GM10266 (cell line): ENCODE measurements around the gene DOCK8.

Source experiments
- DNase-seq: peaks from one replicate; pipeline ENCODE4 v3.0.0; 2012; ENCODE audit errors: extremely low spot score
- TF ChIP-seq, protein P1 (sequence below): IDR thresholded peaks from 2 replicates; pipeline ENCODE4 v1.5.1; 2012; ENCODE audit warnings: mild to moderate bottlenecking, low read depth; ENCODE audit not compliant: control insufficient read depth, insufficient read depth; ENCODE audit errors: missing control alignments

Gene DOCK8

DNA sequence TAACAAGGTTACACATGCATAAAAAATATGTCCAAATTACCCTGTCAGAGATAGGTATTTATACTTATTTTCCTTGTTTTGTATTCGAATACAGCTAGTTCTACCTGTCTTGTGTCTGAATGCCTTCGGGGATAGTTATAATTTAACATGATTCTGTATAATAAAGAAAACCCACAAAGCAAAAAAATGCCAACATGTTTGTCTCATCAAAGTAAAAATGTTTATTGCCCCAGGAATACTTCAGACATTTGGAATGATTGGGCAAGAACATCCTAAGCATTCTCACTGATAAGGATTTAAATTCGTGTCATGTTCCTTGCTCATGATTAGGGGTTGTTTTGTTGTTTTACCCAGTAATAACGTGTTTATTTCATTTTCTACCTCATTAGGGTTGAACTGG lies 74.5 kb downstream of the DOCK8 start:
- TF ChIP-seq, protein P1, sequence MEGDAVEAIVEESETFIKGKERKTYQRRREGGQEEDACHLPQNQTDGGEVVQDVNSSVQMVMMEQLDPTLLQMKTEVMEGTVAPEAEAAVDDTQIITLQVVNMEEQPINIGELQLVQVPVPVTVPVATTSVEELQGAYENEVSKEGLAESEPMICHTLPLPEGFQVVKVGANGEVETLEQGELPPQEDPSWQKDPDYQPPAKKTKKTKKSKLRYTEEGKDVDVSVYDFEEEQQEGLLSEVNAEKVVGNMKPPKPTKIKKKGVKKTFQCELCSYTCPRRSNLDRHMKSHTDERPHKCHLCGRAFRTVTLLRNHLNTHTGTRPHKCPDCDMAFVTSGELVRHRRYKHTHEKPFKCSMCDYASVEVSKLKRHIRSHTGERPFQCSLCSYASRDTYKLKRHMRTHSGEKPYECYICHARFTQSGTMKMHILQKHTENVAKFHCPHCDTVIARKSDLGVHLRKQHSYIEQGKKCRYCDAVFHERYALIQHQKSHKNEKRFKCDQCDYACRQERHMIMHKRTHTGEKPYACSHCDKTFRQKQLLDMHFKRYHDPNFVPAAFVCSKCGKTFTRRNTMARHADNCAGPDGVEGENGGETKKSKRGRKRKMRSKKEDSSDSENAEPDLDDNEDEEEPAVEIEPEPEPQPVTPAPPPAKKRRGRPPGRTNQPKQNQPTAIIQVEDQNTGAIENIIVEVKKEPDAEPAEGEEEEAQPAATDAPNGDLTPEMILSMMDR: no peak
- no peak for DNase-seq

- TF ChIP-seq, protein P1: no peak
- DNase-seq: no peak
Observed at GRCh38 chr9:292915-293314, 78.2 kb downstream of the DOCK8 start.

DNA sequence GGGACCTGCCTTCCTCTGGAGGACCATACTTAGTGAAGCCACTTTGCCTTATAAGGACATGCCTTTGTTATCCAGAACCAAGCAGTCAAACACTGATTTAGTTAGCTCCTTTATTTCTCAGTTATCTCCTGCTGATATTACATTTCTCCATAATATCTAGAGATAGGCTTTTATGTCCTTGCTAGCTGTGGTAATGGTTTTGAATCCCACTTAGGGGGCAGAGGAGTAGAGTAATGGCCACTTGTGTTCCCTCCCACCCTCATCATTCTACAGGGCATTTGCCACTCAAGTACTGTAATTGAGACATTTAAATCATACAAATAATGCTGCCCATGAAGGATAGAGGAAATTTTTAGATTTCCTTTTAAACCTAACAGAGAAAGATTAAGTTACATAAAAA lies 80.9 kb downstream of the DOCK8 start:
- no peak for DNase-seq
- TF ChIP-seq, protein P1: no peak

GRCh38 chr9:296411-296810 lies 81.7 kb downstream of the DOCK8 start:
- TF ChIP-seq, protein P1: no peak

DNA sequence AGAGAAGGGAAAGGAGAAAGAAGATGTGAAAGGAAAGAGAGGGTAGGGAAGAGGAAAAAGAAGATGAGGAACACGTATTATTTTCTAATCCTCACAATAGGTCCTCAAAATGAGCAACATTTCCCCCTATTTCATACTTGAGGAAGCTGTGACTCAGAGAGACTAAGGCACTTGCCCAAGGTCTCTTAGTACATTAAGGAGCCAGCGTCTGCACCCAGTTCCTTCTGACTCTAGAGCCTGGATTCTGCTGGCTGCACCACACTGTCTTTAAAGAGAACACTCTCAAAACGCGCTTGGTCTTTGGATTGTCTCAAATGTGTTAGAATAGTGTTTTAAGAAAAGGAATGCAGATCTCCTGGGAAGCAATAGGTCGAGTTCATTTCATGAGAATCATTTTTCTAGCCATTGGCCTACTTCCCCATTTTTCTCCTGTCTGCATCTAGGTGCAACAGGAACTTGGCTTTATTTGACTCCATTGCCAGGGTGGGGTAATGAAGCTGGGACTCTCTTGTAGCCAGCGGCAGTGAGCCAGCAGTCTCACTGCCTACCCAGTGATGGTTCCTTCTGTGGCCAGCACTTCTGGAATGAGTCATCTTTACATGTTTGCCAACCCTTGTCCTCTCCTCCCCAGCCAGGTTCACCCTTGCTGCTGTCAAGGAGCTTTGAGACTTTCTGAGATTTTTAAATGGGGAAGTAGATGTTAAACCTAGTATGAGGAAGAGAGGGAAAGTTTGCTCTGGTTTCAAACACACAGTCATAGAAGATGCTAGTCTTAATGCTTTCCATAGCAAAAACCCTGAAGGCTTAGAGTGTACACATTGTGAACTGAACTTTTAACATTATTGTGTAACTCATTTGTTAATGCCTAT lies 82.7 kb downstream of the DOCK8 start:
- TF ChIP-seq, protein P1: no peak
- peak; percentile 22 for DNase-seq

More at GRCh38 chr9:296411-296810, 81.7 kb downstream of the DOCK8 start:
- DNase-seq: no peak

- no peak for DNase-seq
- TF ChIP-seq, protein P1: no peak
Observed at GRCh38 chr9:303502-303901, 88.8 kb downstream of the DOCK8 start.

DNA sequence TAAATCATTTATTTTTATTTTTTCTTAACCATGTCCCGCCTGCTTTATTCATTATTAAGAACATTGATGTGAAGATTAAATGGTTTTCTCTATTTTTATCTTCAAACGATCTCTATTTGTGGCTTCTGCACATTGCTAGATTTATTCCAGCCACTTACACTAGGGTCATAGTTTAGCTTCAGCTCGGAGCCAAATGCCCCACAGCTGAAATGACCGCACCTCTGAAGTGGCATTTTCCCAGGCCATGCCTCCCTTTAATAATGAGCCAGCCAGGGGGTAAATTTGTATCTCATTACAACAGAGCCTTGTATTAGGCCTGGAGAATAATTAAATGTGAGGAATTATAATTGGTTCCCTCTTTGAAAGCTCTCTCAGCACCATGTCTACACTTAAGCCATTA lies 89.4 kb downstream of the DOCK8 start:
- TF ChIP-seq, protein P1: no peak
- no peak for DNase-seq
